Ishikawa (cell line): ENCODE results near the gene CXorf65.

ENCODE experiments used
- CREB1 ChIP-seq: IDR thresholded peaks from 2 replicates; pipeline ENCODE4 v1.6.1; 2012; ENCODE audit warnings: low read depth
- EP300 ChIP-seq: IDR thresholded peaks from 2 replicates; pipeline ENCODE4 v1.6.1; 2012; ENCODE audit warnings: borderline replicate concordance
- RAD21 ChIP-seq: IDR thresholded peaks from 2 replicates; pipeline ENCODE4 v1.6.1; 2012; ENCODE audit warnings: low read depth
- YY1 ChIP-seq: IDR thresholded peaks from 2 replicates; pipeline ENCODE4 v1.6.1; 2012; ENCODE audit warnings: low read depth
- TF ChIP-seq, protein P1 (sequence below): IDR thresholded peaks from 2 replicates; pipeline ENCODE4 v1.6.1; 2012
- TF ChIP-seq, protein P2 (sequence below): IDR thresholded peaks from 2 replicates; pipeline ENCODE4 v1.6.1; 2012; ENCODE audit warnings: low read depth, mild to moderate bottlenecking
- TF ChIP-seq, protein P3 (sequence below): IDR thresholded peaks from 2 replicates; pipeline ENCODE4 v1.6.1; 2012

DNA sequence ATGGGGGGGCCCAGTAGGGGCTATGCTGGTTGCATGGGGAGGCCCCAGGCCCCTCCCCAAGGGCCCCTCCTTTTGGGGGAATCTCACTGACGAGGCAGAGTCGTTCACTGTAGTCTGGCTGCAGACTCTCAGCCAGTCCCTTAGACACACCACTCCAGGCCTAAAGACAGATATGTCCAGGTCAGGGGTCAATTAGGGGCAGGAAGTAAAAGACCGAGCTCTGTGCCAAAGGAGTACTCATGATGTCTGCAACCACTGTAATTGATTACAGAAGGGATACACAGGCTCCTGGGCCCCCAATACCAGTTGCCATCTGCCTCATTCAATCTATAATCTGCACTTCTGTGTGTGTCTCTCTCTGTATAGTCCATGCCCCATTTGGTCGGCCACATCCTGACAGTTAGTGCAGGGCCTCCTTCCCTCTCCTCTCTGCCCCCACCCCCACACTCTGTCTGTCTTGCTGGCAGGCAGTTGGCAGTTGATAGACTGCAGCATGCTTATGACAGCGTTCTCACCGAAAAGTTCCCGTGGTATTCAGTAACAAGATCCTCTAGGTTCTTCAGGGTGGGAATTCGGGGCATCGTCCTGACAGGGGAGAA lies 1.3 kb upstream of the CXorf65 start:
- TF ChIP-seq YY1 (no peak), EP300 (no peak), CREB1 (no peak), RAD21 (no peak)
- TF ChIP-seq, protein P1, sequence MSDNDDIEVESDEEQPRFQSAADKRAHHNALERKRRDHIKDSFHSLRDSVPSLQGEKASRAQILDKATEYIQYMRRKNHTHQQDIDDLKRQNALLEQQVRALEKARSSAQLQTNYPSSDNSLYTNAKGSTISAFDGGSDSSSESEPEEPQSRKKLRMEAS, result no peak
- TF ChIP-seq, protein P2, sequence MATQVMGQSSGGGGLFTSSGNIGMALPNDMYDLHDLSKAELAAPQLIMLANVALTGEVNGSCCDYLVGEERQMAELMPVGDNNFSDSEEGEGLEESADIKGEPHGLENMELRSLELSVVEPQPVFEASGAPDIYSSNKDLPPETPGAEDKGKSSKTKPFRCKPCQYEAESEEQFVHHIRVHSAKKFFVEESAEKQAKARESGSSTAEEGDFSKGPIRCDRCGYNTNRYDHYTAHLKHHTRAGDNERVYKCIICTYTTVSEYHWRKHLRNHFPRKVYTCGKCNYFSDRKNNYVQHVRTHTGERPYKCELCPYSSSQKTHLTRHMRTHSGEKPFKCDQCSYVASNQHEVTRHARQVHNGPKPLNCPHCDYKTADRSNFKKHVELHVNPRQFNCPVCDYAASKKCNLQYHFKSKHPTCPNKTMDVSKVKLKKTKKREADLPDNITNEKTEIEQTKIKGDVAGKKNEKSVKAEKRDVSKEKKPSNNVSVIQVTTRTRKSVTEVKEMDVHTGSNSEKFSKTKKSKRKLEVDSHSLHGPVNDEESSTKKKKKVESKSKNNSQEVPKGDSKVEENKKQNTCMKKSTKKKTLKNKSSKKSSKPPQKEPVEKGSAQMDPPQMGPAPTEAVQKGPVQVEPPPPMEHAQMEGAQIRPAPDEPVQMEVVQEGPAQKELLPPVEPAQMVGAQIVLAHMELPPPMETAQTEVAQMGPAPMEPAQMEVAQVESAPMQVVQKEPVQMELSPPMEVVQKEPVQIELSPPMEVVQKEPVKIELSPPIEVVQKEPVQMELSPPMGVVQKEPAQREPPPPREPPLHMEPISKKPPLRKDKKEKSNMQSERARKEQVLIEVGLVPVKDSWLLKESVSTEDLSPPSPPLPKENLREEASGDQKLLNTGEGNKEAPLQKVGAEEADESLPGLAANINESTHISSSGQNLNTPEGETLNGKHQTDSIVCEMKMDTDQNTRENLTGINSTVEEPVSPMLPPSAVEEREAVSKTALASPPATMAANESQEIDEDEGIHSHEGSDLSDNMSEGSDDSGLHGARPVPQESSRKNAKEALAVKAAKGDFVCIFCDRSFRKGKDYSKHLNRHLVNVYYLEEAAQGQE, result no peak
- TF ChIP-seq, protein P3, sequence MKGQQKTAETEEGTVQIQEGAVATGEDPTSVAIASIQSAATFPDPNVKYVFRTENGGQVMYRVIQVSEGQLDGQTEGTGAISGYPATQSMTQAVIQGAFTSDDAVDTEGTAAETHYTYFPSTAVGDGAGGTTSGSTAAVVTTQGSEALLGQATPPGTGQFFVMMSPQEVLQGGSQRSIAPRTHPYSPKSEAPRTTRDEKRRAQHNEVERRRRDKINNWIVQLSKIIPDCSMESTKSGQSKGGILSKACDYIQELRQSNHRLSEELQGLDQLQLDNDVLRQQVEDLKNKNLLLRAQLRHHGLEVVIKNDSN, result no peak
